ENCODE results near the gene STK17A.

Gene STK17A

GRCh38 chr7:43624156-43624555, 41.2 kb downstream of the STK17A start:
- TF ChIP-seq POLR2AphosphoS5 (IDR thresholded peaks at IDR 0.05; ENCODE audit: low read depth, low read length) (no peak), SIN3A (IDR thresholded peaks at IDR 0.05; ENCODE audit: borderline replicate concordance, insufficient read depth, low read length) (no peak), FOXP2 (optimal IDR thresholded peaks at IDR 0.05; ENCODE audit: borderline replicate concordance, extremely low read depth, extremely low read length, insufficient read depth) (no peak), TAF1 (IDR thresholded peaks at IDR 0.05; ENCODE audit: borderline replicate concordance, insufficient read depth, low read length) (no peak)
- TF ChIP-seq, protein P1, sequence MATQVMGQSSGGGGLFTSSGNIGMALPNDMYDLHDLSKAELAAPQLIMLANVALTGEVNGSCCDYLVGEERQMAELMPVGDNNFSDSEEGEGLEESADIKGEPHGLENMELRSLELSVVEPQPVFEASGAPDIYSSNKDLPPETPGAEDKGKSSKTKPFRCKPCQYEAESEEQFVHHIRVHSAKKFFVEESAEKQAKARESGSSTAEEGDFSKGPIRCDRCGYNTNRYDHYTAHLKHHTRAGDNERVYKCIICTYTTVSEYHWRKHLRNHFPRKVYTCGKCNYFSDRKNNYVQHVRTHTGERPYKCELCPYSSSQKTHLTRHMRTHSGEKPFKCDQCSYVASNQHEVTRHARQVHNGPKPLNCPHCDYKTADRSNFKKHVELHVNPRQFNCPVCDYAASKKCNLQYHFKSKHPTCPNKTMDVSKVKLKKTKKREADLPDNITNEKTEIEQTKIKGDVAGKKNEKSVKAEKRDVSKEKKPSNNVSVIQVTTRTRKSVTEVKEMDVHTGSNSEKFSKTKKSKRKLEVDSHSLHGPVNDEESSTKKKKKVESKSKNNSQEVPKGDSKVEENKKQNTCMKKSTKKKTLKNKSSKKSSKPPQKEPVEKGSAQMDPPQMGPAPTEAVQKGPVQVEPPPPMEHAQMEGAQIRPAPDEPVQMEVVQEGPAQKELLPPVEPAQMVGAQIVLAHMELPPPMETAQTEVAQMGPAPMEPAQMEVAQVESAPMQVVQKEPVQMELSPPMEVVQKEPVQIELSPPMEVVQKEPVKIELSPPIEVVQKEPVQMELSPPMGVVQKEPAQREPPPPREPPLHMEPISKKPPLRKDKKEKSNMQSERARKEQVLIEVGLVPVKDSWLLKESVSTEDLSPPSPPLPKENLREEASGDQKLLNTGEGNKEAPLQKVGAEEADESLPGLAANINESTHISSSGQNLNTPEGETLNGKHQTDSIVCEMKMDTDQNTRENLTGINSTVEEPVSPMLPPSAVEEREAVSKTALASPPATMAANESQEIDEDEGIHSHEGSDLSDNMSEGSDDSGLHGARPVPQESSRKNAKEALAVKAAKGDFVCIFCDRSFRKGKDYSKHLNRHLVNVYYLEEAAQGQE (IDR thresholded peaks at IDR 0.05; ENCODE audit: insufficient read depth in 1 of 2, low read depth in 2 of 2, low read length in 2 of 2) = no peak

DNA sequence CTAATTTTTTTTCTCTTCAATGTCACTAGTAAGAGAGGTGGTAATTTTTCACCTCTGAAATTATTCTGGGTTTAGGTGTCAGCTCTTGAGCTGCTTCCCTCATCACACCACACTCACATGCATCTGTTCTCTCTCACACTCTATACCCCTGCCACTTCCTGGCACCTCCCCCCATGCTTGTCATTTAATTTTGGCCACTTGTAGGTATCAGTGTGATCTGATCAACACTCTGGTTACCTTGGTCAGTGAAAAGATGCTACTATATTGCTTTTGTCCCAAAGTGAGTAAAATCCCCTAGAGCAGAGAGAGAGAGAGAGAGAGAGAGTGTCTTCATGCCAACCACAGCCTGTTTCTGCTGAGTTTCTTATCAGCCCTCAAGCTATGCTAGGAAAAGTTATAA, 42.5 kb downstream of the STK17A start:
- TF ChIP-seq POLR2AphosphoS5 (IDR thresholded peaks at IDR 0.05; ENCODE audit: low read depth, low read length) = no peak
- TF ChIP-seq SIN3A (IDR thresholded peaks at IDR 0.05; ENCODE audit: borderline replicate concordance, insufficient read depth, low read length) = no peak
- TF ChIP-seq FOXP2 (optimal IDR thresholded peaks at IDR 0.05; ENCODE audit: borderline replicate concordance, extremely low read depth, extremely low read length, insufficient read depth) = no peak
- TF ChIP-seq TAF1 (IDR thresholded peaks at IDR 0.05; ENCODE audit: borderline replicate concordance, insufficient read depth, low read length) = no peak
- TF ChIP-seq, protein P1 (IDR thresholded peaks at IDR 0.05; ENCODE audit: insufficient read depth in 1 of 2, low read depth in 2 of 2, low read length in 2 of 2) = no peak

GRCh38 chr7:43625980-43626379, 43.1 kb downstream of the STK17A start:
- TF ChIP-seq, protein P1 (IDR thresholded peaks at IDR 0.05; ENCODE audit: insufficient read depth in 1 of 2, low read depth in 2 of 2, low read length in 2 of 2) = no peak
- TF ChIP-seq POLR2AphosphoS5 (IDR thresholded peaks at IDR 0.05; ENCODE audit: low read depth, low read length) (no peak), SIN3A (IDR thresholded peaks at IDR 0.05; ENCODE audit: borderline replicate concordance, insufficient read depth, low read length) (no peak), TAF1 (IDR thresholded peaks at IDR 0.05; ENCODE audit: borderline replicate concordance, insufficient read depth, low read length) (no peak), FOXP2 (optimal IDR thresholded peaks at IDR 0.05; ENCODE audit: borderline replicate concordance, extremely low read depth, extremely low read length, insufficient read depth) (no peak)

- TF ChIP-seq TAF1 (IDR thresholded peaks at IDR 0.05; ENCODE audit: borderline replicate concordance, insufficient read depth, low read length) (no peak), POLR2AphosphoS5 (IDR thresholded peaks at IDR 0.05; ENCODE audit: low read depth, low read length) (no peak), SIN3A (IDR thresholded peaks at IDR 0.05; ENCODE audit: borderline replicate concordance, insufficient read depth, low read length) (no peak), FOXP2 (optimal IDR thresholded peaks at IDR 0.05; ENCODE audit: borderline replicate concordance, extremely low read depth, extremely low read length, insufficient read depth) (no peak)
- TF ChIP-seq, protein P1 (IDR thresholded peaks at IDR 0.05; ENCODE audit: insufficient read depth in 1 of 2, low read depth in 2 of 2, low read length in 2 of 2) = no peak
Measured at GRCh38 chr7:43626695-43627094, 43.8 kb downstream of the STK17A start.

DNA sequence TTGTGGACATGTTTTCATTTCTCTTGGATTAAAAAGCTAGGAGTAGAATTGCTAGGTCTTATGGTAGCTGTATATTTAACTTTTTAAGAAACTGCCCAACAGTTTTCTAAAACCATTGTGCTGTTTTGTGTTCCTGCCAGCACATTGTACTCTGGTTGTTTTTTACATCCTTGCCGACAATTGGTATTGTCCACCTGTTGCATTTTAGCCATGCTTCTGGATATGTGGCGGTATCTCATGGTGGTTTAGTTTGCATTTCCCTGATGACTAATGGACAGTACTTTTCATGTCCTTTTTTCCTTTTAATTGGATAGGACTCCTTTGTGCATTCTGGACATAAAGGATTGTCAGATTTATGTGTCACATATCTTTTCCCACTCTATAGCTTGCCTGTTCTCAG, 45.5 kb downstream of the STK17A start:
- no peak for TF ChIP-seq TAF1 (IDR thresholded peaks at IDR 0.05; ENCODE audit: borderline replicate concordance, insufficient read depth, low read length)
- TF ChIP-seq POLR2AphosphoS5 (IDR thresholded peaks at IDR 0.05; ENCODE audit: low read depth, low read length) = no peak
- no peak for TF ChIP-seq FOXP2 (optimal IDR thresholded peaks at IDR 0.05; ENCODE audit: borderline replicate concordance, extremely low read depth, extremely low read length, insufficient read depth)
- TF ChIP-seq SIN3A (IDR thresholded peaks at IDR 0.05; ENCODE audit: borderline replicate concordance, insufficient read depth, low read length) = no peak
